Measurements from ENCODE around the gene PF4V1. TPM values are rescaled to one million over a fixed set of nuclear protein-coding genes. Genes with fewer than 3 reads are reported as not detected.

PF4V1 gene
- total RNA-seq, 1 donor from 2014 or later = not detected

DNA sequence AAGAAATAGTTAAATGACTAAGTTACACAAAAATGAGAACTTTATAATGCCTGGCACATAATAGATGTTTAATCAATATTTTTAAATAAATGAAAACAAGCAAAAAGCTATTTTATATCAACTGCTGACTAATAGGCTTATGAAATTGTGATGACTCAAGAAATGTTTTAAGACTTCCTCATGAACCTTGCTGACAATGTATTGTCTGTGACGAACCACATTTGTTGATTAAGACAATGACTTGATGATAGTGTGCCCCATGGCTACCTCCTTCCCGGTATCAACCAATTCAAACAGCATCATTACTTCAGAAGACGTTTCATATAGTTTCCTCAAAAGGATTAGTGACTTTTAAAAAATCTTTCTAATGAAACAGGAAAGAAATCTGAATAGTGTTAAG is 8.8 kb upstream of the PF4V1 start:
- TF ChIP-seq, protein P1, sequence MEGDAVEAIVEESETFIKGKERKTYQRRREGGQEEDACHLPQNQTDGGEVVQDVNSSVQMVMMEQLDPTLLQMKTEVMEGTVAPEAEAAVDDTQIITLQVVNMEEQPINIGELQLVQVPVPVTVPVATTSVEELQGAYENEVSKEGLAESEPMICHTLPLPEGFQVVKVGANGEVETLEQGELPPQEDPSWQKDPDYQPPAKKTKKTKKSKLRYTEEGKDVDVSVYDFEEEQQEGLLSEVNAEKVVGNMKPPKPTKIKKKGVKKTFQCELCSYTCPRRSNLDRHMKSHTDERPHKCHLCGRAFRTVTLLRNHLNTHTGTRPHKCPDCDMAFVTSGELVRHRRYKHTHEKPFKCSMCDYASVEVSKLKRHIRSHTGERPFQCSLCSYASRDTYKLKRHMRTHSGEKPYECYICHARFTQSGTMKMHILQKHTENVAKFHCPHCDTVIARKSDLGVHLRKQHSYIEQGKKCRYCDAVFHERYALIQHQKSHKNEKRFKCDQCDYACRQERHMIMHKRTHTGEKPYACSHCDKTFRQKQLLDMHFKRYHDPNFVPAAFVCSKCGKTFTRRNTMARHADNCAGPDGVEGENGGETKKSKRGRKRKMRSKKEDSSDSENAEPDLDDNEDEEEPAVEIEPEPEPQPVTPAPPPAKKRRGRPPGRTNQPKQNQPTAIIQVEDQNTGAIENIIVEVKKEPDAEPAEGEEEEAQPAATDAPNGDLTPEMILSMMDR (conservative IDR thresholded peaks at IDR 0.05; ENCODE audit: low read depth, low read length) = no peak
- DNase-seq (ENCODE audit: low read depth) = no peak
- no peak overlapping the region for H3K4me3 ChIP-seq (ENCODE audit: low read depth, low read length)

DNA sequence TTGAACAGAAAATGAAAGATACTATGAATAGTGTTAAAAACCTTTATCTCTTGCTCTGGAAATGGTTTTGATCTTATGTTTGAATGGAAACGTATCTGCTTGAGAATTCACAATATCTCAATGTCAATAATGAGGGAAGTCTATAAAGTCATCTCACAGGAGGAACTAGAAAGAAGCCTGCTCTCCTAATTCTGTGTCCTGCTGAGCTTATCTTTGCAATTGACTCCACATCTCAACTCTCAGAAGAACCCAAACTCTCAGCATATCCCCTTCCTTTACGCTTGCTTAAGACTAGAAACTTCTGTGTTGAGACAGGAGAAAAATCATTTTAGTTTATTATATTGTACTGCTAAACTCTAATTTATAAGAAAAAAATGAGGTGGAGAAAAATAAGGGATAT is 8.3 kb upstream of the PF4V1 start:
- TF ChIP-seq, protein P1 (conservative IDR thresholded peaks at IDR 0.05; ENCODE audit: low read depth, low read length) = no peak
- DNase-seq (ENCODE audit: low read depth) = no peak
- H3K4me3 ChIP-seq (ENCODE audit: low read depth, low read length) = no peak overlapping the region

DNA sequence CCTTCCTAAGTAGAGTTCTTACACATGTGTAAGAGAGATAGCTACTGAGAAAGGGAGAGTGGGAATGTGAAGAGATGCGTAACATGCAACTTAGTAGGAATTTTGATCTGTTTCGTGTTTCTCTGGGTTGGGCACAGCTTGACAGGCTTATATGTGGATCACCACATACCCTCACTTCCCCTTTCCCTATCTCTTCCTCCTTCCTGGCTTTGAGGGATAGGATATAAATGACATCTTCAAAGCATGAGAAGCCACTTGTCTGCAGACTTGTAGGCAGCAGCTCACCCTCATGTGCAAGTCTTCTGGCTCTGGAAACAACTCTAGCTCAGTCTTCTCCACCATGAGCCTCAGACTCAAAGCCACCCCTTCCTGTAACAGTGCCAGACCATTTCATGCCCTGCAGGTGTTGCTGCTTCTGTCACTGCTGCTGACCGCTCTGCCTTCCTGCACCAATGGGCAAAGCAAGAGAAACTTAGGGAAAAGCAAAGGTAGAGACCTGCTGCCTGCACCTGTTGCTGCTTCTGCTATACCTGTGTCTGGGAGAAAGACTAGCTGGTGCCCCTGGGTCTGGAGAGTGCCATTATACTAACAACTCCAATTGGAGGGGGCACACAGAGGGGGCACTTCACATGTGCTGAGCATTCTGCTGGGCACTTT is 5.4 kb upstream of the PF4V1 start:
- no peak overlapping the region for H3K4me3 ChIP-seq (ENCODE audit: low read depth, low read length)
- TF ChIP-seq, protein P1 (conservative IDR thresholded peaks at IDR 0.05; ENCODE audit: low read depth, low read length) = no peak
- DNase-seq (ENCODE audit: low read depth) = no peak

DNA sequence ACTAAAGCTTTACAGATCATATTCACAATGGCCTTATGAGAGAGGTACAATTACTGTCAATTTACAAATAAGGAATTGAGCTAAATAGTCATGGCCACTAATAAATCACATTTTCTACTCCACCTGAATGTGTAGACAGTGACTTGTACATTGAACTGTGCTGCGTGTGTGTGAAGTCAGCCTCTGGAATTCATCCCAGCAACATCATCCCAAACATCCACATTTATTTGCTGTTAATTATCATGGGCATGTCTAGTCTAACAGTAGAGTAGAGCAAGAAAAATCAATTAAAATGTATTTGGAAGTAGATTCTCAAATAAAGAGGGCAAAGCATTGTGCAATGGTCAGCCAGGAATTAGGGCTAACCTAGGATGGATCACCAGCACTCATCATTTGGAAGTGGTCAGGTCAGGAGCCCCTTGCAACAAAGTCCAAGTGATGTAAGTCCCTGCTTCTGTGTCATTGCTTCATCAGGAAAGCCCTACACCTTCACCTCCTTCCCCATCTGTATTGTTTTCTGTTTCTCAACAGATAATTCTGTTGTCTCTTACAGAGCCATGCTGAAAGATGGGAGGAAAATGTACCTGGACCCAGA is 4.8 kb upstream of the PF4V1 start:
- no peak overlapping the region for H3K4me3 ChIP-seq (ENCODE audit: low read depth, low read length)
- TF ChIP-seq, protein P1 (conservative IDR thresholded peaks at IDR 0.05; ENCODE audit: low read depth, low read length) = no peak
- DNase-seq (ENCODE audit: low read depth) = no peak

DNA sequence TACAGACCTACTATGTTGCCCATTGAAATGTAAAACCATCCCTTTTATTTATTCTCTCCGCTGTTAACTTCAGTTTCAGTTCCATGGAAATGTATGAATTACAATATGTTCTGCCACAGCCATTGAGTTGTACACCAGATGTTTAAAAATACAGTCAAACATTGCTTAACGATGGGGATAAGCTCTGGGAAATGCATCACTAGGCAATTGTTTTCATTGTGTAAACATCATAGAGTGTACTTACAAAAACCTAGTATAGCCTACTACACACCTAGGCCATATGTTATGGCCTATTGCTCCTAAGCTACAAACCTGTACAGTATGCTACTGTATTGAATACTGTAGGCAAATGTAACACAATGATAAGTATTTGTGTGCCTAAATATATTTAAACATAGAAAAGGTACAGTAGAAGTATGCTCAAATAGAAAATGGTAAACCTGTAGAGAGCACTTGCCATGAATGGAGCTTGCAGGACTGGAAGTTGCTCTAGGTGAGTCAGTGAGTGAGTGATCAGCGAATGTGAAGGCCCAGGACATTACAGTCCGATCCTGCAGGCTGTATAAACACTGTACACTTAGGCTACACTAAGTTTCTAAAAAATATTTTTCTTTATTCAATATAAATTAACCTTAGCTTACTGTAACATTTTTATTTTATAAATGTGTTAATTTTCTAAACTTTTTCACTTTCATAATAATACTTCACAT is 2.7 kb upstream of the PF4V1 start:
- no peak for DNase-seq (ENCODE audit: low read depth)
- no peak overlapping the region for H3K4me3 ChIP-seq (ENCODE audit: low read depth, low read length)
- TF ChIP-seq, protein P1 (conservative IDR thresholded peaks at IDR 0.05; ENCODE audit: low read depth, low read length) = no peak

DNA sequence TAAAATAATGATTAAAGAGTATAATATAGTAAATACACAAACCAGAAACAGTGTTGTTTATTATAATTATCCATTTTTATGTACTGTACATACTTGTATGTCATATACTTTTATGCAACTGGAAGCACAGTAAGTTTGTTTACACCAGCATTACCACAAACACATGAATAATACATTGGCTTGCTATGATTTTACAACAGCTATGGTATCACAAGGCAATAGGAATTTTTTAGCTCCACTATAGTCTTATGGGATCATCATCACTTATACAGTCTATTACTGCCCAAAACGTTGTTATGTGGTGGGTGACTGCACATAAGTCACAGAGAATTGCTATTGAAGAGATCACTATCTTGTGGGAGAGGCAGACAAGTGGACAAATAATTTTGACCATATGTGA is 1.8 kb upstream of the PF4V1 start:
- no peak for DNase-seq (ENCODE audit: low read depth)
- no peak overlapping the region for H3K4me3 ChIP-seq (ENCODE audit: low read depth, low read length)
- TF ChIP-seq, protein P1 (conservative IDR thresholded peaks at IDR 0.05; ENCODE audit: low read depth, low read length) = no peak

Data from epithelial cell of proximal tubule (primary cell).